ENCODE measurements around the gene GALR2.
"Not testable (repeated sequence)": the region's sequence is repeated elsewhere in the genome, so short reads cannot be mapped to it uniquely, and the experiment has no call there.

The GALR2 gene

GRCh38 chr17:76049239-76049638 is 25.3 kb upstream of the GALR2 start:
- in situ Hi-C loops (cut with MboI; ENCODE audit: low pct_unique_long_range_greater_than_20kb, low sequenced_read_pairs), result no loop called here

DNA sequence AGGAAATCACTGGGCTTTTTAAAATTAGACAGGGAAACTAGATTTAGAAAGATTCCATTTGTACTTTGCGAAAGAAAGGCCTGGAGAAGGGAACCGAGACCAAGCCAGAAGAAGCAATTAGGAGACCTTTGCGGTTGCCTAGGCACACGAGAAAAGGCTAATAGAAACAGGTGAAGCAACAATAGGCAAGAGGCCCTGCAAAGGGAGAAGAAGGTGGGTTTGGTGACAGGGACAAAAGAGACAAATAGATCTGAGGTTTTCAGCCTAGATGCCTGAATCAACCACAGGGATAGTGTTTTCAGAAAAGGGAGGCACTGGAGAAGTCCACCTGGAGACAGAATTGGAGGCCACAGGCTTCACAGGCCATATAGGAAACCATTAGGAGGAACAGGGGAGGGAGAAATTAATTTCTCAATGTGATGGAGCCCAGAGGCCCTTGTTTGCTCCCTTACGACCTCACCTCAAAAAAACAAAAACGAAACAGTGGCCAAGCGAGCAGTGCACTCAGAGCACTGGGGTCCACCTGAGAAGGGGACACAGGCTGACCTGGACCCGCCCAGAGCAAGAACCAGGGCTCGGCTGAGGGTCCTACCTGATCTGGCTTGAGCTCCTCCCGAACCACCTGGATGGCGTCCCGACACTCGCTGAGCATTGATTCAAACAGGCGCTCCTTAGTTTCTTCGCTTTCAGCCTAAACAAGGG is 24.6 kb upstream of the GALR2 start:
- DNase-seq, result no peak
- in situ Hi-C loops (cut with MboI; ENCODE audit: low pct_unique_long_range_greater_than_20kb, low sequenced_read_pairs), result no loop called here

More at GRCh38 chr17:76049239-76049638, 25.3 kb upstream of the GALR2 start:
- DNase-seq, result no peak

GRCh38 chr17:76050538-76051467 is 23.8 kb upstream of the GALR2 start:
- in situ Hi-C loops (cut with MboI; ENCODE audit: low pct_unique_long_range_greater_than_20kb, low sequenced_read_pairs), result no loop called here
- no peak for DNase-seq

- in situ Hi-C loops (cut with MboI; ENCODE audit: low pct_unique_long_range_greater_than_20kb, low sequenced_read_pairs), result no loop called here
- no peak for DNase-seq
These were observed 23.0 kb upstream of the GALR2 start for GRCh38 chr17:76051561-76051960.

DNA sequence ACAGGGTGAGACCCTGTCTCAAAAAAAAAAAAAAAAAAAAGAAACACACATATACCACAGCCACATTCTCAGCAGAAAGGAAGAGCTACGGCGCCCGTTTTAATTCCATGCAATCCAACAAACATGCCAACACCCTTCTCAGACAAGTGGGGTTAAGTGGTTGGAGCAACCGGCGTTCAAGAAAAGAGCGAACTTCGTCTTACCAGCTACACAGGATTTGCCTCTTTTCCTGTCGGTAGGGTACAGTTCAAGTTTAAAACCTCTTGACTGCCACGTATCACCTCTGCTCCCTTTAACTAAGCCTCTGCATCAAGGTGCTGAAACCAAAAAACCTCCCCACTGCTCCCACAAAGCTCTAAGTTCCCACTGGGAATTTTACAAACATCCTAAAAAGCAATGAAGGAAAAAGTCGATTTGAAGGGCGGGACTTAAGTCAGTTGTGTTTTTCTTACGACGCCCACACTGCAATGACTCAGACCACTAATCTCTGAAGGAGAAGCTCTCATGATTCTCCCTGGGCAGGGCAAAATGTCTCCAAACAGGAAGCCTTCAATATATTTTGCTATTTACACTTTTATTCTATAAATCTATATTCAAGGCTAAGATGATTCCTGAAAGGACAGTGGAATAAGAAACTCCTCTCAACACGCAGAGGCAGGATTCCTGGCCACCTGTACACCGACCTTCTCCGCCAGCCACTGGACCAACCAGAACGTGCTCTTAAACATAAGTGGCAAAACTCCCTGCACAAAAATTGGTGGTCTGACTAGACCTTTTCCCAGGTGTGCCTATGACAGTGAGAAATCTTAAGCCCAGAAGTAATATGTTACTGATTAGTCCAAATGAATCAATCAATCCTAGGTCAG is 21.1 kb upstream of the GALR2 start:
- in situ Hi-C loops (cut with MboI; ENCODE audit: low pct_unique_long_range_greater_than_20kb, low sequenced_read_pairs), result no loop called here
- no peak for DNase-seq

DNA sequence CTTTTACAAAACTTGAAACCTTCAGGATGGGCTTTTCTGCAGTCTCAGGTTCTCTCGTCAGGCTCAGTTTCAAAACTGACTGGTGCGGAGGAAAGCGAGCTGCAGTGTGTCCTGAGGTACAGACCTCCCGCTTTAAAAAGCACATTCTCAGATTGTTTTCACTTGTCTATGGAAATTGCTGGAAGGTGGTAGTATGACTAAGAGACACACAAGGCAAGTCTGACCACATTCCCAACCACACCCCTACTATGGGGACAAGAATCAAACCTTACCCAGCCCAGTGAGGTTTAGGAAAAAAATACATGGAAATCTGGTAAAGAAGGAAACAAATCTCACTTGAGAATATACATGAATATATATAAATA is 20.5 kb upstream of the GALR2 start:
- in situ Hi-C loops (cut with MboI; ENCODE audit: low pct_unique_long_range_greater_than_20kb, low sequenced_read_pairs), result no loop called here
- DNase-seq, result no peak

DNA sequence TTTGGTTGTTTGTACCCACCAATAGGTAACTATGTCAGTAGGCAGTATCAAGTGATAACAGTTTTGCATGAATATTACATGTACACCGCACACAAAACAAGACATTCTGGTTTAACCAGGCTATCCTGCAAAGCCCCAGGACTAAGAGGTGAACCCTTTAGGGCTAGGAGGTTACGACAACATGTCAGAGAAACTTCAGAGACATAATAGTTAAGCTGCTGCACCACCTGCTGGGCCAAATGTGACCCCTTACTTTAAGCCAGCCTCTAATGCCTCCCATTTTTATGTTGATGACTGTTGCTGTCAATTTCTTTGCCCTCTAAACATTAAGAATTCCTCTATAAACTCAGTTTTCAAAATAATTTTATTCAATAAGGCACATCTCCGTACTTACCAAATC is 17.7 kb upstream of the GALR2 start:
- in situ Hi-C loops (cut with MboI; ENCODE audit: low pct_unique_long_range_greater_than_20kb, low sequenced_read_pairs), result no loop called here
- peak; percentile 15 for DNase-seq

GRCh38 chr17:76058264-76058663 is 16.3 kb upstream of the GALR2 start:
- in situ Hi-C loops (cut with MboI; ENCODE audit: low pct_unique_long_range_greater_than_20kb, low sequenced_read_pairs), result not testable (repeated sequence)

DNA sequence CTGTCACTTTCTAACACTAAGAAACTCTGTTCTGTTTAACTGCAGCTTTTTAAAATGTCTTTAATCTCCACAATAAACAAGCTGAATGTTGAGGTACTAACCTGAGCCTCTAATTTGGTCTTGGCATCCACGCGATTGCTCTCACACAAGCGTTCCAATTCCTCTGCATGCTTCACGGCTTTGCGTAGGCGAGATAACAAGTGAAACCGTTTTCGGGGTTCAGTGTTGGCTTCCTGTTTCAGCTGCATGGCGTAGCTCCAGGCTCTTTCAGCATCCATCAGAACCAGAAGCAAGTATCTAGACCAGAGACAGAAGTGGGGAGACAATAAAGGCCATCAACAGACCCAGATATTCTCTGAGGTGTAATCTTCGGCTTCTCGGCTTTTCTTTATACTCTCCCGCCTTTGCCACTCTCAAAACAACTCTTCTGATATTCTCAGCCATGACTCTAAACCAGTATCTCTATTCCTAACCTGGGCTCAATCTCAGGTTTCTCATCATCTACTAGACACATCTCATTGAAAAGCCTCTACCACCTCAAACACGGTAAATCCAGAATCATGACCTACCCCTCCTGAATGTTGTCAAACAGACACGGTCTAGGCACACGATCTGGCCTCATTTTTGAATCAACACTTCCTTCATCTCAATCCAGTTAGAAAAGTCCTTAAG is 10.6 kb upstream of the GALR2 start:
- DNase-seq, result no peak
- in situ Hi-C loops (cut with MboI; ENCODE audit: low pct_unique_long_range_greater_than_20kb, low sequenced_read_pairs), result no loop called here

More at GRCh38 chr17:76058264-76058663, 16.3 kb upstream of the GALR2 start:
- DNase-seq, result not testable (repeated sequence)

GRCh38 chr17:76065775-76066174 is 8.8 kb upstream of the GALR2 start:
- in situ Hi-C loops (cut with MboI; ENCODE audit: low pct_unique_long_range_greater_than_20kb, low sequenced_read_pairs), result no loop called here
- no peak for DNase-seq

- in situ Hi-C loops (cut with MboI; ENCODE audit: low pct_unique_long_range_greater_than_20kb, low sequenced_read_pairs), result no loop called here
- DNase-seq, result no peak
These were observed 2.9 kb upstream of the GALR2 start for GRCh38 chr17:76071531-76072147.

DNA sequence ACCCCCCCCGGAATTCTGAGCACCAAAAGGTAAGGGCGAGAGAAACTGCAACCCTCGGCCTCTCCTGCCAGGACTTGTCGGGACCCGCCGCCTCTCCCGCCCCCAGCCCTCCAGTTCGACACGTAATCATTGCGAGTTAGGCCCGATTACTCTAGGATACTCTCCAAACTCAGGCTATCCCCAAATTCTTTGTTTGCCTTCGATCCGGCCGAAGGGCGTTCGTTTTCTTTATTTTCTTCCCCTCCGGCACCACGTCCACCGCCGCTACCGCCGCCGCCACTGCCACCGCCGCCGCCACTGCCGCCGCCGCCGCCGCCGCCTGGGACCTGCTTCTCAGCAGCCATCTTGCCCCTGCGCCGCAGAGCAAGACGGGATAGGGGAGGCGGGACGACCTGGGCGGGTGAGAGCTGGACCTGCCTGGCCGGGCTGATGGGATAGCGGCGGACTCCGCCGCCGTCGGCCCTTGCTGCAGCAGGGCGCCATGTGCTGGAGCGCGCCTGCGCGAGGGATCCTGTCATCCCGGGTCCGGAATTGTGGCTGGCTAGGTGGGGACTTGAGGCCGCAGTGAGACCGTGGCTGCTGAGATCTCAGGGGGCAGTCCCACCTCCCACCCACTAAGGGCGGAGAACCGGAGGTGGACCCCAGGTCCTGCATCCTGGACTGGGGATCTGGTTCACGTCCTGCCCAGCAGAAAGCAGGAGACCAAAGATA is 2.3 kb upstream of the GALR2 start, which contains the start of gene SRP68:
Gene SRP68 (minus strand): TSS at position 370 of the 711 bp plus-strand sequence. CDS start 26 bp downstream, at position 344.
- peak; percentile 92 for DNase-seq
- in situ Hi-C loops (cut with MboI; ENCODE audit: low pct_unique_long_range_greater_than_20kb, low sequenced_read_pairs), result no loop called here

- DNase-seq, result peak; percentile 50
- in situ Hi-C loops (cut with MboI; ENCODE audit: low pct_unique_long_range_greater_than_20kb, low sequenced_read_pairs), result no loop called here
These were observed 974 bp downstream of the GALR2 start for GRCh38 chr17:76075364-76076145.

GRCh38 chr17:76076146-76076764 is 1.7 kb downstream of the GALR2 start:
- in situ Hi-C loops (cut with MboI; ENCODE audit: low pct_unique_long_range_greater_than_20kb, low sequenced_read_pairs), result no loop called here
- no peak for DNase-seq

- DNase-seq, result no peak
- in situ Hi-C loops (cut with MboI; ENCODE audit: low pct_unique_long_range_greater_than_20kb, low sequenced_read_pairs), result no loop called here
These were observed 2.4 kb downstream of the GALR2 start for GRCh38 chr17:76076765-76077583.

DNA sequence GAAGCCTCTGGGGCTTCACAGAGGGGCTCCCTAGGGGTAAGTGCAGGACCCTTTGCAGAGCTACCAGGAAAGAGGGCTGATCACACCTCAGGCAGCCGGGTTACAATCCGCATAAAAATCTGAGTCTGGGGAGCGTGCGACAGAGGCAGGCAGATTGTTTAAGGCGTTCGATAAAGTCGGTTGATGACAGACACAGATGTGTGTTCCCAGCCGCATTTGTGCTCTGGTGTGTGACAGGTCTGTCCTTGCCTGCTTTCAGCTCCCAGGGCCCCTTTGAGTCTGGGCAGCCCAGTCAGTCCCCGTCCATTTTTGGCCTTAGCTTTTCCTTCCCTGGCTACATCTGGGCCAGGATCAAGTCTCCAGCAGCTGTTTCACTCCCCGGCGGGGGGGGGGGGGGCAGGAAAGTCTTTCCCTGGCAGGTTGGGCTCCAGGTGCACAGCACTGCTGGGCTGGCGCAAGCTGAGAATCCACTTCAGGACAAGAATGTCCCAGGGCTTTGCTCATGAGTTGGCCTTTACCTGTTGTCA is 3.1 kb downstream of the GALR2 start:
- in situ Hi-C loops (cut with MboI; ENCODE audit: low pct_unique_long_range_greater_than_20kb, low sequenced_read_pairs), result no loop called here
- DNase-seq, result peak; percentile 7
